IMR-90 (cell line): ENCODE results near the gene DSCAM. TPM values are rescaled to one million over a fixed set of nuclear protein-coding genes. Genes with fewer than 3 reads are reported as not detected.

Experiments used
- ATAC-seq: fragments of 200-7000 bp; cut with Tn5 transposase; 2 replicates; pipeline ENCODE4 v1.9.1; 2020; ENCODE audit warnings: low read depth, mild to moderate bottlenecking, moderate library complexity
- BruUV-seq: library from RNA; stranded (reverse); fragments of 400-500 nt; replicated peaks from 2 replicates; lab custom pipeline; 2021; lab: Mats Ljungman, UMichigan
- CTCF ChIA-PET: fragments of 300-600 bp; formaldehyde crosslinking; extraction: SDS; loops from one replicate; lab custom pipeline; 2021; ENCODE audit warnings: antibody characterized with exemption; lab: Yijun Ruan, JAX
- POLR2A ChIA-PET: fragments of 300-600 bp; sonication (Branson Sonifier 250); formaldehyde crosslinking; loops from one replicate; lab custom pipeline; 2022; ENCODE audit warnings: antibody characterized with exemption; ENCODE audit not compliant: unreplicated experiment; lab: Charles Lee
- DNase-seq: peaks from one replicate; pipeline ENCODE4 v3.0.0; 2013
- H2AFZ ChIP-seq: replicated peaks from 2 replicates; pipeline ENCODE3; 2013; ENCODE audit warnings: low read length, mild to moderate bottlenecking; ENCODE audit not compliant: poor library complexity
- H2AK5ac ChIP-seq: 2 replicates; pipeline ENCODE4 v1.6.1; 2013; ENCODE audit warnings: low read depth, low read length, inconsistent platforms
- H2AK9ac ChIP-seq: replicated peaks from 2 replicates; pipeline ENCODE3; 2013; ENCODE audit warnings: mild to moderate bottlenecking, low read depth, low read length, moderate library complexity; ENCODE audit not compliant: poor library complexity
- H2BK120ac ChIP-seq: 2 replicates; pipeline ENCODE4 v1.6.1; 2013; ENCODE audit warnings: low read depth, low read length, inconsistent platforms
- H2BK15ac ChIP-seq: 3 replicates; pipeline ENCODE4 v1.6.1; 2013; ENCODE audit warnings: low read depth, low read length, inconsistent platforms
- H2BK20ac ChIP-seq: 2 replicates; pipeline ENCODE4 v1.6.1; 2013; ENCODE audit warnings: low read depth, mild to moderate bottlenecking, inconsistent platforms, low read length, moderate library complexity
- H2BK5ac ChIP-seq: 2 replicates; pipeline ENCODE4 v1.6.1; 2013; ENCODE audit warnings: mild to moderate bottlenecking, low read depth, low read length, inconsistent platforms; ENCODE audit not compliant: poor library complexity, severe bottlenecking
- H3K14ac ChIP-seq: replicated peaks from 2 replicates; pipeline ENCODE4 v1.6.1; 2013; ENCODE audit warnings: low read depth, low read length, inconsistent platforms
- H3K18ac ChIP-seq: 2 replicates; pipeline ENCODE4 v1.6.1; 2013; ENCODE audit warnings: low read depth, low read length, control low read depth
- H3K23ac ChIP-seq: 2 replicates; pipeline ENCODE4 v1.6.1; 2013; ENCODE audit warnings: low read depth, low read length, inconsistent platforms
- H3K27ac ChIP-seq: 2 replicates; pipeline ENCODE4 v1.5.1; 2013; ENCODE audit warnings: mild to moderate bottlenecking, control low read depth, low read length; ENCODE audit not compliant: insufficient read depth
- H3K27me3 ChIP-seq: 2 replicates; pipeline ENCODE4 v1.6.1; 2013; ENCODE audit warnings: low read length; ENCODE audit not compliant: control insufficient read depth, insufficient read depth
- H3K36me3 ChIP-seq: 2 replicates; pipeline ENCODE4 v1.6.1; 2013; ENCODE audit warnings: low read length, mixed read lengths; ENCODE audit not compliant: control insufficient read depth, insufficient read depth
- H3K4ac ChIP-seq: 2 replicates; pipeline ENCODE4 v1.6.1; 2013; ENCODE audit warnings: low read depth, low read length, inconsistent platforms
- H3K4me1 ChIP-seq: 2 replicates; pipeline ENCODE4 v1.6.1; 2013; ENCODE audit warnings: low read length, mixed read lengths; ENCODE audit not compliant: control insufficient read depth, insufficient read depth
- H3K4me2 ChIP-seq: 2 replicates; pipeline ENCODE4 v1.6.1; 2013; ENCODE audit warnings: low read depth, mild to moderate bottlenecking, control low read depth, low read length, moderate library complexity
- H3K4me3 ChIP-seq: 2 replicates; pipeline ENCODE4 v1.5.1; 2013; ENCODE audit warnings: low read depth, mild to moderate bottlenecking, control low read depth, low read length, moderate library complexity; ENCODE audit not compliant: insufficient read depth
- H3K56ac ChIP-seq: 2 replicates; pipeline ENCODE4 v1.6.1; 2013; ENCODE audit warnings: low read length, inconsistent platforms; ENCODE audit not compliant: insufficient read depth; ENCODE audit errors: extremely low read depth
- H3K79me1 ChIP-seq, 2 experiments: 2 replicates each; pipeline ENCODE4 v1.6.1; 2013; ENCODE audit warnings: low read length in 2 of 2, inconsistent platforms in 1 of 2, low read depth in 1 of 2
- H3K9ac ChIP-seq: 2 replicates; pipeline ENCODE4 v1.6.1; 2013; ENCODE audit warnings: low read depth, low read length, control low read depth
- H3K9me1 ChIP-seq: 2 replicates; pipeline ENCODE4 v1.6.1; 2013; ENCODE audit warnings: low read length, inconsistent platforms; ENCODE audit not compliant: insufficient read depth
- H3K9me3 ChIP-seq: 2 replicates; pipeline ENCODE4 v1.6.1; 2013; ENCODE audit warnings: low read length; ENCODE audit not compliant: control insufficient read depth, insufficient read depth
- H4K20me1 ChIP-seq: 2 replicates; pipeline ENCODE4 v1.6.1; 2013; ENCODE audit warnings: low read length, inconsistent platforms; ENCODE audit not compliant: insufficient read depth
- H4K5ac ChIP-seq: 2 replicates; pipeline ENCODE4 v1.6.1; 2013; ENCODE audit warnings: mild to moderate bottlenecking, low read depth, low read length, control low read depth
- H4K8ac ChIP-seq, 2 experiments: 2 replicates each; pipeline ENCODE4 v1.6.1; 2013; ENCODE audit warnings: low read depth in 2 of 2, low read length in 2 of 2, control low read depth in 1 of 2, inconsistent platforms in 1 of 2
- H4K91ac ChIP-seq: 2 replicates; pipeline ENCODE4 v1.6.1; 2013; ENCODE audit warnings: low read depth, low read length, inconsistent platforms; ENCODE audit not compliant: insufficient read depth
- CEBPB ChIP-seq: IDR thresholded peaks from 2 replicates; pipeline ENCODE4 v1.6.1; 2012; ENCODE audit warnings: low read depth, low read length, improper control_type of control experiment
- CHD1 ChIP-seq: IDR thresholded peaks from 2 replicates; pipeline ENCODE4 v1.6.1; 2012; ENCODE audit warnings: low read depth, low read length, improper control_type of control experiment
- CTCF ChIP-seq: conservative IDR thresholded peaks from 2 replicates; pipeline ENCODE4 v1.5.1; 2012; ENCODE audit warnings: mild to moderate bottlenecking, low read depth, low read length, improper control_type of control experiment
- ELK1 ChIP-seq: fragments of 150-350 bp; IDR thresholded peaks from 2 replicates; pipeline ENCODE4 v1.6.1; 2016; ENCODE audit warnings: low read depth, mild to moderate bottlenecking, low read length, moderate library complexity, borderline replicate concordance
- MAZ ChIP-seq: IDR thresholded peaks from 2 replicates; pipeline ENCODE4 v1.6.1; 2012; ENCODE audit warnings: low read depth, mild to moderate bottlenecking, low read length, improper control_type of control experiment, moderate library complexity, borderline replicate concordance
- MXI1 ChIP-seq: IDR thresholded peaks from 2 replicates; pipeline ENCODE4 v1.6.1; 2012; ENCODE audit warnings: low read depth, mild to moderate bottlenecking, low read length, moderate library complexity, borderline replicate concordance
- NFE2L2 ChIP-seq: fragments of 150-350 bp; IDR thresholded peaks from 2 replicates; pipeline ENCODE4 v1.6.1; 2016; ENCODE audit warnings: low read depth, mild to moderate bottlenecking, low read length
- RAD21 ChIP-seq: IDR thresholded peaks from 2 replicates; pipeline ENCODE4 v1.6.1; 2012; ENCODE audit warnings: low read length, improper control_type of control experiment
- WGBS, 2 experiments: methylation state at CpG; one replicate each; pipeline versions ENCODE4 v1.1.5 to v1.1.7; 2013; ENCODE audit warnings: missing lambda C conversion rate in 2 of 2; ENCODE audit not compliant: insufficient read length in 1 of 2; ENCODE audit errors: extremely low coverage in 2 of 2; 5-methylcytosine and 5-hydroxymethylcytosine counted together
- dilution Hi-C: fragments of 300-500 bp; cut with HindIII; formaldehyde crosslinking; loops from one replicate; pipeline ENCODE4 v1.14.3; 2018; ENCODE audit warnings: low sequenced_read_pairs; ENCODE audit not compliant: unreplicated experiment
- in situ Hi-C: fragments of 300-500 bp; cut with MboI; formaldehyde crosslinking; loops from 3 replicates; pipeline ENCODE4 v1.14.3; 2019; ENCODE audit warnings: low sequenced_read_pairs, inconsistent platforms, mixed read lengths
- intact Hi-C: fragments of 100-400 bp; cut with micrococcal nuclease; formaldehyde crosslinking; loops from 2 replicates; pipeline ENCODE4 v1.10.0; 2022
- polyA plus RNA-seq, 3 experiments: library from polyadenylated mRNA; depleted of rRNA; stranded (reverse); fragments of >200 nt; gene quantifications; 2 replicates each; pipeline ENCODE4 v1.2.3, GENCODE V29; 2012; ENCODE audit warnings: low replicate concordance in 1 of 3
- total RNA-seq: library from RNA; depleted of rRNA; stranded (reverse); fragments of >200 nt; gene quantifications from 2 replicates; pipeline ENCODE4 v1.2.3, GENCODE V29; 2012

Gene DSCAM
- total and polyA plus RNA-seq, 2 of the 4 experiments (the other 2 are of a cell fraction): under 0.01 to 0.02 TPM

GRCh38 chr21:40200946-40201345 is 646.0 kb downstream of the DSCAM start:
- H3K9me1 ChIP-seq: no peaks in the 10 kb centered on the region
- no peak overlapping the region for H3K27ac ChIP-seq
- no peak overlapping the region for H3K18ac ChIP-seq
- no peak overlapping the region for H3K14ac ChIP-seq
- H3K4ac ChIP-seq: no peak overlapping the region
- no peak overlapping the region for H2BK15ac ChIP-seq
- no peak overlapping the region for H2BK120ac ChIP-seq
- ChIA-PET CTCF (interaction anchor here (0.6 kb wide), 1 partner anchor 22 kb away, joined by 3 read pairs; no protein-coding TSS in a partner anchor), POLR2A (no interaction called here)
- peaks cover 21% of the 10 kb centered on the region for H3K9me3 ChIP-seq
- no peak overlapping the region for H3K4me2 ChIP-seq
- no peaks in the 10 kb centered on the region for H3K36me3 ChIP-seq
- H3K79me1 ChIP-seq: no peaks in the 10 kb centered on the region
- no peak overlapping the region for H2BK5ac ChIP-seq
- no peak for ATAC-seq
- no peak for DNase-seq
- in situ Hi-C loops: no loop called here
- H3K4me1 ChIP-seq: no peaks in the 10 kb centered on the region
- no peak overlapping the region for H4K5ac ChIP-seq
- no peak overlapping the region for H3K4me3 ChIP-seq
- H4K20me1 ChIP-seq: no peaks in the 10 kb centered on the region
- dilution Hi-C loops: no loop called here
- TF ChIP-seq CTCF (no peak), MAZ (no peak), CEBPB (no peak), ELK1 (no peak), RAD21 (no peak), MXI1 (no peak), CHD1 (no peak), NFE2L2 (no peak)
- H2AK9ac ChIP-seq: no peak overlapping the region
- H4K91ac ChIP-seq: no peak overlapping the region
- no peak overlapping the region for H2AK5ac ChIP-seq
- H2AFZ ChIP-seq: no peak overlapping the region
- H3K9ac ChIP-seq: no peak overlapping the region
- H4K8ac ChIP-seq: no peak overlapping the region
- H3K56ac ChIP-seq: no peak overlapping the region
- H3K23ac ChIP-seq: no peak overlapping the region
- no CpG with 5 or more reads among the region's 2 CpGs for WGBS, 2 experiments
- no peaks in the 10 kb centered on the region for H3K27me3 ChIP-seq
- intact Hi-C loops: no loop called here
- BruUV-seq: no TSS peak
- no peak overlapping the region for H2BK20ac ChIP-seq
